Stimulated activated CD8-positive, alpha-beta memory T cell treated with anti-CD3 and anti-CD28 coated beads, Interleukin-4, amount 100 ng/mL, for 48 hours (primary cell): ENCODE data around the gene MPHOSPH10.
"Not testable (repeated sequence)": the region's sequence is repeated elsewhere in the genome, so short reads cannot be mapped to it uniquely, and the experiment has no call there.

Experiments
- DNase-seq: peaks from one replicate; pipeline ENCODE4 v3.0.0-alpha.2; 2020

MPHOSPH10 gene

DNA sequence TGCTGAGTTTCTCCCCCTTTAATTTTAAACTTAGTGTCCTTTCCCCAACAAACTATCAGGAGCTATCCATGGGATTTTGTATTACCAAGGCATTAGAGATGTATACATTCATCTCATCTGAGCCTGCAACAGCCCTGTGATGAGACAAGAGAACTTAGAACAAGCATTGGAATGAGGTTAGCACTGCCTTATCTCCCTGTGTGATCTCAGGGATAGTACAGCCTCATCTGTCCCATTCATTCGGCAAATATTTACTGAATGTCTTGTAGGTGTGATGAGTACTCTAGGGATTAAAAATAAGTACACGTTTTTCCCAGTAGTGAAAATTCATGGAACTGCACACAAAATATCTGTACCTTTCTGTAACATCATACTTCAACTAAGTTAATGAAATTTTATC is 50.9 kb downstream of the MPHOSPH10 start:
- DNase-seq = no peak

DNA sequence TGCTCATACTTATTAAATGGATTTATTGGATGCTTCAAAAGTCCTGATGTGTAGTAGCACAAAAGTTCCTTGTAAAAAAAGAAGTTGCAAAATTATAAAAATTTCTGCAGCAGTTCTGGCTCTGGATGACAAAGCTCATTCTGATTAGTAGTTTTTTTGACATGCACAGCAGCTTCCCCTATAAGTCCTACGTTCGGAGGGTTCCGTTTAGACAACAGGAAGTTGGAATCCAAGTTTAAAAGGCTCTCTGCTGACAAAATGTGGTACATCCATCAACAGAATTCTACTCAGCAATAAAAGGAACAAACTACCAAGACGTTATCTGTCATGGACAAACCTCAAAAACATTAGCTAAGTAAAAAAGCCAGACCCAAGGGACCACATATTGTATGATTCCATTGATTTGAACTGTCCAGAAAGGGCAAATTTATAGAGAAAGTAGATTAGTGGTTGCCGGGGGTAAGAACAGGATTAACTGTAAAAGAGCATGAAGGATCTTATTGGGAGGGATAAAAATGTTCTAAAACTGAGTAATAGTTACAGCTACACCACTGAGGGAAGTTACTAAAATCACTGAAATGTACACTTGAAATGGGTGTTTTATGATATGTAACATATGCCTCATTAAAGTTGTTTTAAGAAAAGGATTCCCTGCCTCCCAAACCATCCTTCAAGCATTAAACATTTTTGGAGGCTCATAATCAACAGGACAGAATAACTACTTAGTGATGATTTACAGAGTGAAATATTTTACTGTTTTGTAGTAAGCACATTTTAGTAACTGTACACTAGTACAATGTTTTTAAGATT is 53.1 kb downstream of the MPHOSPH10 start:
- not testable (repeated sequence) for DNase-seq

DNA sequence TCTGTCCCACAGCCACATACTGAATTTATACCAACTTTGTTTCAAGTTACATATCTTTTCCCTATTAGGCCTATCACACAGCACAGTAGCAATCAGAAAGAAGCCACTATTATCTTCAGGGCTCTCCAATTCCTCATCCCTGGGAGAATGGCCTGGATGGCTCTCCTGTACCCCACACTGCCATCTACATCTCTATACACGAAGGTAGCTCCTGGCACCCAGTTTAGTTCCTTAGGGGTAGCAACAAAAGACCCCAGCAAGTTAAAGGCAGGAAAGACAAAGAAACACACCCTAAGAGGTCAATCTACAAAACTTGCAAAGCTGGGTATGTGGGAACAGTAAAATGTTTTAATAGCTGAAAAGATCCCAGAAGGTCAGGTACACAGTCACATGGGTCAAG is 56.5 kb downstream of the MPHOSPH10 start:
- no peak for DNase-seq

DNA sequence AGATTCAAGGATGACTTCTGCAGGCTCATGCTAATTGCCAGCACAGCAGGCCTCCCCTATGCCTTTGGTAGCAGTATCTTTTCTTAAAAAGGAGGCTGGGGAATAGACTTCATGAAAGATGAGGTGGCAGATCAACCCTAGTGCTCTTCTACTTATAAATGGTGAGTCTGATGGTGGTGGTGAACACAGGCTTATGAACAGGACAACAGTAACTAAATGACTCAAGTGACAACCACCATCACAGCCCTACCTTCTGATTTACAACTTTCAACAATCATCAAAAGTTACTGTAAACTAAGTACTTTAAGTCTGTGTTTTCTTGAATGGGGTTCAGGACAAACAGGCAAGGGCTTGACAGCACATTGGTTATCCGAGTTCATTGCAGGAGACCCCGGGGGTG is 57.2 kb downstream of the MPHOSPH10 start:
- no peak for DNase-seq

DNA sequence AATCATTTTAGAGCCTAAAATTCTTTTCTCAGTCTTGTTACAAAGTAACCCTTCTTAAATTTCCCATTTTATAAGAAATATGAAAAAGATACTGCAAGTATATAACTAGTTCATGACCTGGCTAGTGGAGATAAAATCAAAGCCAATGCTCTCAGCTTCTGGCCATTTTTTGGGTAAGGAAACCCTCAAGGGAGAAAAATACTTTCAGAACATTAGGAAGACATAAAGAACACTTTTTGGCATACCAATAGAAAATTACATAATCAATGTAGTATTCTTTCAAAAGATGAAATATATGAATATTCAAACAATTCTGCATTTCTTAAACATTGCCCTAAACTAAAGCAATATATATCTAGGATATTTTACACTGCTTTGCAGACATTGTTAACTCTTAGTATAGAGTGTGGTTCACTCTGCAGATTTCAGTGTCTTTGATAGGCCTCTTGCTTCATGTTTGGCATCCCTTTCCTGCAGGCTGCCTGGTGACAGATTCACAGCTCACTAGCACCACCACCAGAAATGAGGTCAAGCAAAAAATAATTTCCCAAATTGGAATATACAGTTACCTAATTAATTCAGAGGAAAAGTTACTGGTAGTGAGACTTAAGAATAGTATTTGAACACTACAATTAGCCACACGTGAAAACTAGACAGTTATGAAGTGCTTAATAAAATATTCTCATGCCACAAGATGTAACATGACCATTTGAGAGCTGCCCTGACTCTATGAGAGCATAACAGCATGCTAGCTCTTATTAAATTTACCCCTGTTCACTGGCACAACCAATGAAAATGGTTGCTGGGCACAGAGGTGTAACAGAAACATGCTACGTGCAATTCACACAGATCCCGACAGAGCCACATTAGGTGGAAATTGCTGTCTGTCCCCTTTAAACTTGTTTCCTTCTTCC is 60.5 kb downstream of the MPHOSPH10 start:
- DNase-seq = no peak

DNA sequence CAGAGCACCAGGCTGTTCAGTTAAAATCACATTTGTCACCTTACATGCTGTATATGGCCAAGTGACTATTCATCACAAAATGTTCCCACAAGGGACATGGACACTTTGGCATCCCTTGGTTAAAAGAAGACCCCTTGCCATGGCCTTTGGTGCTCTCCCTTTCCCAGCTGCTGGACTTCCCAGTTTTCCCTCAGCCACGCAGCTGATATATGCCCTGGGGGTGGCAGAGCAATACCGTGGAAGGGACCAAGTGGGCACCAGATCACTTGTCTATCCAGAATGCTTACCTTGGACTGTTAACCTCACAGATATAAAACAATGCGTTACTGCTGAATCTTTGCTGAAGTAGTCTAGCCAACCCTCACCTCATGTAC is 61.1 kb downstream of the MPHOSPH10 start:
- no peak for DNase-seq
